ENCODE measurements around the gene XRCC5.

GRCh38 chr2:216119146-216119545 lies 10.0 kb downstream of the XRCC5 start:
- TF ChIP-seq CTCF (IDR thresholded peaks at IDR 0.05; ENCODE audit: low read length) = no peak
- no peak for TF ChIP-seq EZH2 (IDR thresholded peaks at IDR 0.05; ENCODE audit: borderline replicate concordance, low read length)

All from OCI-LY1 (cell line).